ENCODE measurements around the gene ARHGAP26. TPM values are rescaled to one million over a fixed set of nuclear protein-coding genes. Genes with fewer than 3 reads are reported as not detected.
"Not testable (repeated sequence)": the region's sequence is repeated elsewhere in the genome, so short reads cannot be mapped to it uniquely, and the experiment has no call there.

Gene ARHGAP26
- total RNA-seq, 1 experiment from 2014 or later = 38.3 TPM

DNA sequence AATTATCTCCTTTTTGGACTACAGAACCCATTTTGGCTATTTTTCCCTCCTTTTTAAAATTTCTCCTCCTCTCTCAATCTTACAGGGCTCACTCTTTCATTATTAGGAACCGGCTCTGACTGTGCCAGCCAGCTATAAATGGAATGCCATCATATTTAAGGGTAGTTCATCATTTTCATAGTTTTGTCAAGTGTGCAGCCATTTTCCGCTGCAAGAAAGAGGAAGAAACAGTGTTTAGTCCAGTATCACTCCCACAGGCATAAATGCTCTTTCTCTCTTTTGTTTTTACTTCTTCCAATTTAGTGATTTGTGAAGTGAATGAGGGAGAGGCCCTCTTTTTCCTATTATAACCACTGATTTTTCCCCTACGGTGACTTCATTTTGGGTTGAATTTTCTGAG, 343.3 kb downstream of the ARHGAP26 start:
- no peak for DNase-seq (ENCODE audit: low read depth)
- in situ Hi-C loops (cut with HindIII; ENCODE audit: low pct_unique_long_range_greater_than_20kb, low sequenced_read_pairs) = no loop called here

DNA sequence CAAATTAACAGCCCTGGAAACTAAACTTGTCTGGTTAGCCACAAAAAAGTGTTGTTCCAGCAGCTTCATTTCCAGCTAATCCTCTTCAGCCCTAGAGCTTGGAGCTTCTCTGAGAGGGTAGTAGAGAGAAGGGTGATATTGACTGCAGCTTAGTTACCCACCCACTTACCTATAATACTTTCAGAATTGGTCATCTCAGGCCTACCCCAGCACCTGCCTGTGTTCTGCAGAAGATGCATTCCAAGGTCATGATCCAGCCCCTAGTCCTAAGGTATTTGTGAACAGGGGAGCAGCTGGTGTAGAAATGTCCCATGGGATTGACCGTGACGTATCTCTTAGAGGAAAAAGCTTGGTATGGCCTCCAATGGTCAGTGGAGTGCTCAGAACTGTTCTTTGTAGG, 344.3 kb downstream of the ARHGAP26 start:
- in situ Hi-C loops (cut with HindIII; ENCODE audit: low pct_unique_long_range_greater_than_20kb, low sequenced_read_pairs) = no loop called here
- no peak for DNase-seq (ENCODE audit: low read depth)

DNA sequence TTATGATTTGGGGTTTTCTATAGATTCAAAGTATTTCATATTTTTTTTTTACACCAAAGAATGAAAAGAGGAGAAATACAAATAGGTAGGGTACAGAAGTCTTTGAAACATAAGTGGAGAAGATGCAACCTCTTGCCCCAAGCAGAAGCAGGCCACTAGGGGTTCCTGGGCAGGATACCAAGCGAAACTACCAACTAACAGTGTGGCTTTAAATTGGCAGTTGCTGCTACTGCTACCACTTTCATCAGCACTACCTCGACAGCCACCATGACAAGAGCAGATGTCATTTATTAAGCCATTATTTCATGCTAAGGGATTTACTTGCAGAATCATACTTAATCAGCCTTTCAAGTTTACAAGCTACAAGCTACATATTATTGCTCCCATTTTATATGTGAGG, 345.2 kb downstream of the ARHGAP26 start:
- DNase-seq (ENCODE audit: low read depth) = no peak
- in situ Hi-C loops (cut with HindIII; ENCODE audit: low pct_unique_long_range_greater_than_20kb, low sequenced_read_pairs) = no loop called here

DNA sequence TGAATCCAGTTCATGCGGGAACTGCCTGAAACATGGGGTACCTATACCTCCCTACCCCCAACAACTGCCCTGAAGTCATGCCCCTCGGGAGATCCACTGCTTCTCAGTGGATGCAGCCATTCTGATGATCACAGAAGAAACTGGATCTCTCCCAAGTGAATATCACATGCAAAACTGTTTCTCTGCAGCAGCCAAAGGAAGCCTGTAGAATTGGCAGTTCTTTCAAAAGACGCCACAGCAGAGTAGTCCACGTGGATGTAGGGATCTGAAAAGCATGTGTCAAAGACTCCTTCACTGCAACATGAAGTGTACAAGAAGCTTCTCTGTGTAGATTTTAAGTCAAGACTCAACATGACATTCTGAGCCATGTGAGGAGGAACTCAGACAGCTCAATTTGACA, 346.6 kb downstream of the ARHGAP26 start:
- in situ Hi-C loops (cut with HindIII; ENCODE audit: low pct_unique_long_range_greater_than_20kb, low sequenced_read_pairs) = no loop called here
- DNase-seq (ENCODE audit: low read depth) = no peak

DNA sequence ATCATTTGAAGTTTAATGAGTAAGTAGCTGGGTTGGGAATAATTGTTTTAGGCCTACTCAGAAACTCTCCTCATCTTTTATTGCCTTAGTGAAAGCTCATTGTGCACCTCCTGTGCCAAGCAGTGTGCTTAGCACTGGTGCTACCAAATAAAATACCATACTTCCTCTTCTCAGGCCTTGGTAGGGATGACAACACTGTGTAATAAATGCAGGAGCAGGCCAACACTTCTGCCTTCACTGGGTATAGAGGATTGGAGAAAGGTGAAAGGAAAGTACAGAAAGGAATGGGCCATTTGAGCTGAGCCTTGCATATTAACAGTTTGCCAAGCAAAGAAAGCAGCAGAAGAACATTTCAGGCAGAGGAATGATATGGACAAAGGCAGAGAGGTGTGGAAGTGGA, 347.6 kb downstream of the ARHGAP26 start:
- no peak for DNase-seq (ENCODE audit: low read depth)
- in situ Hi-C loops (cut with HindIII; ENCODE audit: low pct_unique_long_range_greater_than_20kb, low sequenced_read_pairs) = no loop called here

DNA sequence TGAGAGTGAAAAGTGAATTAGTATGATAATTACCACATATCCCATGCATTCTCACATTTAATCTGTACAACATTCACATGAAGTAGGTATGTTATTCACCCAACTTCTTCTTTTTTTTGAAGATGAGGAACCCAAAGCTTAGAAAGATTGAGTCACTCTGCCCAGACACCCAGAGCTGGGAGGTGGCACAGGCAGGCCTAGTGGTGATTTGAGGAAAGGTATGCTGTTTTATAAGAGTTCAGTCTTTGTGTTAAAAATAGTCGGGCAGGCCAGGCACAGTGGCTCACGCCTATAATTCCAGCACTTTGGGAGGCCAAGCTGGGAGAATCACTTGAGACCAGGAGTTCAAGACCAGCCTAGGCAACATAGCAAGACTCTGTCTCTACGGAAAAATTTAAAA, 348.0 kb downstream of the ARHGAP26 start:
- no peak for DNase-seq (ENCODE audit: low read depth)
- in situ Hi-C loops (cut with HindIII; ENCODE audit: low pct_unique_long_range_greater_than_20kb, low sequenced_read_pairs) = no loop called here

DNA sequence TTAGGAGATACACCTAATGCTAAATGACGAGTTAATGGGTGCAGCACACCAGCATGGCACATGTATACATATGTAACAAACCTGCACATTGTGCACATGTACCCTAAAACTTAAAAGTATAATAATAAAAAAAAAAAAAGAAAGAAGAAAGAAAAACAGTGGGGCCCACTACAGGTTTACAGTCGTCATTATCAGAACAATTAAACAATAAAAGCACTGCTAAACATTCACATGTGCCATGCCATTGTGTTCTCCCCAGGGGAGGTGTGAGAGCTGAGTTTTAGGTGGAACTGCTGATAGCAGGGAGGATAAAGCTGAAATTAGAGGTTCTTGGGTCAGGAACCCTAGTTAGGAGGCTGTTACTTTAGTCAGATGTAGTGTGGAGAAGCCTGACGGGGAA, 348.6 kb downstream of the ARHGAP26 start:
- DNase-seq (ENCODE audit: low read depth); in situ Hi-C loops (cut with HindIII; ENCODE audit: low pct_unique_long_range_greater_than_20kb, low sequenced_read_pairs): not testable (repeated sequence)

DNA sequence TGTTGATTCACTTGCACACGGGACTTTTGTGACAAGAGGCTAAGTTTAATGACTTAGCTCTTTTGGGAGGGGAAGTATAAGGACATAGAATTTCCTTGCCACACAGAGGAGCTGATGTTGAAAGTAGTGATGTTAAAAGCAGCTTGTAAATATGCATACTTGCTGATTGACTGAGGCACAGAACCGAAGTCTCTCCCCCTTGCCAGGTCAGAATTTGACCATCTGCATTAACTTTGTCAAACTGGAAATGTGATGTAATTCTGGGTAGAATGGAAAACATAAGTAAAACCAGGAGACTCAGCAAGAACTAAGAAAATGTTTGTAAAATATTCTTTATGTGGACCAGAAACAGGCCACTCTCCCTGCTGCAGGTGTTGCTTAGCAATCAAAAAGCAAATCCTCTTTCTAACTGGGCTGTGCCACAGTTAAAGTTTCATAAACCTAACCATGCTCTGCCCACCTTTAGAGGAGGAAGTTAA, 349.2 kb downstream of the ARHGAP26 start:
- DNase-seq (ENCODE audit: low read depth) = no peak
- in situ Hi-C loops (cut with HindIII; ENCODE audit: low pct_unique_long_range_greater_than_20kb, low sequenced_read_pairs) = no loop called here

DNA sequence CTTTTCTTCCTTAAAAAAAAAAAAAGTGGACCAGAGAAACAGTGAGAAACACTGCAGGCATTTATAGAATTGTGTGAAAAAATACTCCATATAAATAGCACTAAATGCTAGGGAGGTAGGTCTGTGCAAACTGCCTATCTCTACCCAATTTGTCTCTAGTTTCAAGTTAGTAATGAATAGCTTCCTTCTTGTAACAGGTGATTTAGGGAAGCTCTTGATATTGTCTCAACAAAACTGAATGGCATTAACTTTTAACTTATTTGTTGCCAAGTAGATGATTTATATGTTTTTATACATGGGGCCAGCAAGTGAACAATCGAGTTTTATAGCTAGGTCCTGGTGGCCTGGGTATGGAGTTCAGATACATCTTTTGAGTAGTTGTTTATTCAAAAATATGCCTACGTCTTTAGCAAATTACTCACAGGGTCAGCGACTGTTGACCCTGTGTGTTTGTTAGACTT, 349.7 kb downstream of the ARHGAP26 start:
- DNase-seq (ENCODE audit: low read depth) = no peak
- in situ Hi-C loops (cut with HindIII; ENCODE audit: low pct_unique_long_range_greater_than_20kb, low sequenced_read_pairs) = no loop called here

DNA sequence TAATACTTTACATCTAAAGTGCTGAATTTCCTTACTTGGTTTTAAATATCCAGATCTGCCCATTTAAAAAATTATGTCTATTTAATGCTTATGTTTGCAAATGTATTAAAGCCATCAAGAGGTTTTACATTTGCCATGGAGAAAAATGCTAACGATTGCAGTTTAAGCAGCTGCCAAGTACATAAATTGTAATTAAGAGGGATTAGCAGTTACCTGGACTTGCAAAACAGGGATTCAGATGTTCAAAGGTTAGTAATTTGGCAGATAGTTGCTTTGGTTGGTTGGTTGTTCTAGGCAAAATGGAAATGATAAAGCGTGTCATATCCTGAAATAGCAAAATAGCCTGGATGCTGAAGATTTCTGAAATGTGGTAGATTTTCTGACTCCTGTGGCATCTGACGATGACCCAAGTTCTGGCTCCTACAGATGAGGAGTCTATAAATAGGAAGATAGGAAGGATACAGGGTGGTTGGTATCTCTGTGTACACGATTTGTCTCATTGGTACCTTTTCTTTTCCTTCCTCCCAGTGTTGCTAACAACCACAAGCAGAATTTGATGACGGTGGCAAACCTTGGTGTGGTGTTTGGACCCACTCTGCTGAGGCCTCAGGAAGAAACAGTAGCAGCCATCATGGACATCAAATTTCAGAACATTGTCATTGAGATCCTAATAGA, 350.4 kb downstream of the ARHGAP26 start:
- in situ Hi-C loops (cut with HindIII; ENCODE audit: low pct_unique_long_range_greater_than_20kb, low sequenced_read_pairs) = no loop called here
- no peak for DNase-seq (ENCODE audit: low read depth)

DNA sequence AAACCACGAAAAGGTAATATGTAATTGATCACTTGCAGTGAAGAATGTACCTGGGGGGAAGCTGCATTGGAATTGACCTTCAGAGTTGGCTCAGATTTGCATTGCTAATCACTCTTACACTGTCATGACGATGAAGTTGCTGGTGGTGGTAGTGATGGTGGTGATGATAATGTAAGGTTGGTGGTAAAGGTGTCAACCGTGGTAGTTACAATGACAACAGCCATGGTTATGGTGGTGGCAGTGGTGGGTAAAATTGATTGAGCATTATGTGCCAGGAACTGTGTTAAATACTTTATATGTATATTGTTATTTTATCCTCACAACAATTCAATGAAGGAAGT, 350.9 kb downstream of the ARHGAP26 start:
- in situ Hi-C loops (cut with HindIII; ENCODE audit: low pct_unique_long_range_greater_than_20kb, low sequenced_read_pairs) = no loop called here
- DNase-seq (ENCODE audit: low read depth) = no peak

DNA sequence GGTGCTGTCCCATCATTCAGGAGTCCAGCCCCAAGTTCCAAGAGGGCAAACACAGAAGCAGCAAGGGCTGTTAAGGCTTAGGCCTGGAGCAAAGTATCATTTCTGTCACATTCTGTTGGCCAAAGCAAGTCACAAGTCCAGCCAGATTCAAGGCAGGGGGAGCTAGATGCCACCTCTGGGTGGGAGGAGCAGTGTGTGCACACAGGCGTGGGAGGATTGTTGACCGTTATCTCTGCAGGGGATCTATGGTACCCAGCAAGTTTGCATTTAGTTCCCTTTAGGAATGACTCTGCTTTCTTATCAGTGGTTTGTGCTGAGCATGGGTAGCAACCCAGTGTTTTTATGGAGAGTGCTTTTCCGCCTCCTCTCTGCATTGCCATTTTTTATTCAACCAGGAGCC, 354.4 kb downstream of the ARHGAP26 start:
- in situ Hi-C loops (cut with HindIII; ENCODE audit: low pct_unique_long_range_greater_than_20kb, low sequenced_read_pairs) = no loop called here
- DNase-seq (ENCODE audit: low read depth) = peak; percentile 6

DNA sequence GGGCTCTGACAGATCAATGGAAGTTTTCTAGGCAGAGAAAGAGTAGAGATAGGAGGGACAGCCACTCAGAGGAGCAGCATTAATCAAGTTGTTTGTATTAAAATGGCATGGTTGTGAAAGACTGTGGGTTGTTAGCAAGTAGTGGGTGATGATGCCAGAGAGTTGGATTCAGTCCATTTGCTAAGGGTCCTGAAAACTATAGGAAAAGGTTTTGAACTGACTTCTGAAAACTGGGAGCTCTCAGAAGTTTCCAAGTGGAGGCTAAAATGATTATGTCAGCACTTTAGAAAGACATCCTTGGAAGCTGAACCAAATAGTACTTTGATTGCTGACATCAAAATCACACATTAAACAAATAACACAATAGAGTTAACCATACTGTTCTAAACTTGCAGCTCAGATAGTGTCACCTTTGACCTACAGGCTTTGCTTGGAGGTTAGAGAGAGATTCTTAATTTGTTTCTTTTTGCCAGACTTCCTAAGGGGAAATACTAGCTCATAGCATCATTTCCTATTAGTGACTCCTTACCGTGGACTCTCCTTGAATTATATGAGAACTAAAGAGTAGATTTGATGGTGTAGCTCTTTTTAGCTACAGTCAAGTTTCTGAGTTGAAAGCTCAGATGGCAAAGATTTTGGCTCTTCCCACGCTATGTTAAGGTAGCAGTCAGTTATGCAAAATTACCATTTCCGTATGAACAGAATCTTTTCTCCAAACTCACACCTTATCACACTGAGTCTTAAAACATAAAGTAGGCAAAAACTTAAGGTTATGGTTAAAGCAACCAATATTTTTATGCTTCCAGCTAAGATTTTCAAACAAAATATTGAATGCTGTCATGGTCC, 356.2 kb downstream of the ARHGAP26 start:
- DNase-seq (ENCODE audit: low read depth) = no peak
- in situ Hi-C loops (cut with HindIII; ENCODE audit: low pct_unique_long_range_greater_than_20kb, low sequenced_read_pairs) = no loop called here

DNA sequence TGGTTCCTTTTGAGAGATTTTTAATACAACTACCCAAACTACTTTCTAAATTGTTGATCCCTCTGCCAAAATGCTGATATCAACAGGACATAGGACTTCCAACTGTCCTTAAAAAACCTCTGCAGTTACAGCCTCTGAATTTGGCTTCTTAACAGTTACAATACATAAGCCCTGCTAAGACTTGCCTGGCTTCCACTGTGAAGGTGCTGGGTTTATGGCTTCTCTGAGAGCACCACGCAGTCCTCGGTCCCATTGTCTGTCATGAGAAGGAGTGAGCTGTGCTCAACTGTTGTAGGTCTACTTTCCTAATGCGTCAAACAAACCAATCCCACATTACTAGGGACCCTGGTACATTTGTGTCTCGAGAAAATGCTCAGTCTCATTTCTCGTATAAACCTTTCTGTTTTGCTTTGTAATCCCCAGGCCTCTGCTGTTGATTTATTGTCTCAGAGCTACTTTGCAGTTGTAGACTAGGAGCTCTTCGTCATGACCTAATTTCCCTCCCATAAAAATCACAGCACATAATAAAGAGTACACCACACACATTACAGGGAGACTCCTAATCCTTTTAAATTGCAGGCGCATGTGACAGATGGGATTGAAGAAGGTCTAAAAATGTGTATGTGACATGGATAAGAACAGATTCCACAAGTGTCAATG, 358.4 kb downstream of the ARHGAP26 start:
- in situ Hi-C loops (cut with HindIII; ENCODE audit: low pct_unique_long_range_greater_than_20kb, low sequenced_read_pairs) = no loop called here
- DNase-seq (ENCODE audit: low read depth) = no peak

DNA sequence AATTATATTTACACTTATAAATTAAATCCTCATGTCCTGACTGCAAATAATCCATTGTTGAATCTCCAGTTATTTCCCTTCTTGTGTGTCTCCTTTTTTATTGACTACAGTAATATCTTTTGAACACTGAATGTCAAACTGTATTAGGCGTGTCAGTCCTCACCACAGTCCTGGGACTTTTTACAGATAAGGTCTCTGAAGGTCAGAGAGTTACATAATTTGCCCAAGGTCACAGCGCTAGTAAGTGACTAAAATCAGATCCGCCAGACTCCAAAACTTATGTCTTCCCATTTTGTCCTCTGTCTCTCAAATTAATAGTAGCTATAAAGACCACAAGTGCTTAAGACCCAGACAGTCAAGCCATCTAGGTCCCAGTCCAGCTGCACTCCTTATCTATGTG, 359.0 kb downstream of the ARHGAP26 start:
- DNase-seq (ENCODE audit: low read depth) = no peak
- in situ Hi-C loops (cut with HindIII; ENCODE audit: low pct_unique_long_range_greater_than_20kb, low sequenced_read_pairs) = no loop called here

DNA sequence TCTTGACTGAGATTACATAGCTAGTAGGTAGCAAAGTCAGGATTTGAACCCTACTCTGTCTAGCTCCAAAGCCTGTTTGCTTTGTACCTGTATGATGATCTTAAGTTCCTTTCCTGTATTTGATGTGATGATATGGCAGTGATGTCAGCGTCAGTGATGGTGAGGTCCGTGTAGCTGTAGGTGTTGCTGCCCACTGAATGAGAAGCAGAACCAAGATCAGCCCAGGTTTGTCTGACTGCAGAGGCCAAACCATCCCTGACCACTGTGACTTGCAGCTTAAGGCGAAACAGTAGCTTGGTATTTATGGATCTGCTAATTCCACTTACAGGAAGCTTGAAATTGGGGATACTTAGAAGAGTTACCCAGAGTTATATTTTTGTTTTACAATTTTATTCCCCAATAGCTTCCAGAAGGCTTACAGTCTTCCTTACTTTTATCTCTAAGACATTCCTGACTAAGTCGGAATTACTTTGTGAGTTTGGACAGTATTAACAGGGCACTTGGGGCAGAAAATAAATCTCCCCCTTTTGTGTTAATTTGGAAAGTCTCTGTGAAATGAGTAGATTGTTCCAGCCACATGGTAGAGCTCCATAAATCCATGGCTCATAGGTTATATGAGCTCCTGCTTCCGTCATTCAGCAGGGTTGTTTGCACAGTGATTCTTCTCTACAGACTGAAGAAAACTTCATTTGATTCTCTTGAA, 359.9 kb downstream of the ARHGAP26 start:
- in situ Hi-C loops (cut with HindIII; ENCODE audit: low pct_unique_long_range_greater_than_20kb, low sequenced_read_pairs) = no loop called here
- DNase-seq (ENCODE audit: low read depth) = no peak

DNA sequence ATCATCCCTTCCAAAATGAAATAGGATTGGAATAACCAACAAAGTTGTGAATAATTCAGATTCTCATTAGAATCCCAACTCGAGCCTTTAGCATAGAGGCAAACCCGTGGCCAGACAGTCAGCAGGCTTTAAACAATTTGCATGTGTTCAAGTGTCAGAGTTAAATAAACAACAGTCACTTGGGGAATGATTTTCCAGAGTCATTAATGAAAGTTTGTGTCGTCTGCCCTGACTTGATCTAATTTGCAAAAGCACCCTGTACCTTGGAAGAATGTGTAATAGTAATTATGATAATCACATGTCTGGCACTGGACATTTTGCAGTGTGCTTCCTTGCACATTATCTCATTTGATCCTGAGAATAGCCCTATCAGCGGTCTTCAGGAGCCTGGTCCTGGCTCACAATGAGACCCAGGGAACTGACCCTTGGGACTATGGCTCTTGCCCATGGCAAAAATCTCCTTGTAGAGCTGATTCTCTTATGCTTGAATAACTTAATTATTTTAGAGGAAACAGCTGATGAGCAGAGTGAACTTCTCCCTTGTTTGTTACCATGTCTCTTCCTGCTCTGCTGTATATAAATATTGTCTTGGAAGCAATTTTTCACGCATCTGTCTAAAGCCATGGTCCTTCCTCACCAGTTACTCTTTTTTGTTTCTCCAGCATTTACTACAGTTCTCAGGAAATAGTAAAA, 360.6 kb downstream of the ARHGAP26 start:
- no peak for DNase-seq (ENCODE audit: low read depth)
- in situ Hi-C loops (cut with HindIII; ENCODE audit: low pct_unique_long_range_greater_than_20kb, low sequenced_read_pairs) = no loop called here

DNA sequence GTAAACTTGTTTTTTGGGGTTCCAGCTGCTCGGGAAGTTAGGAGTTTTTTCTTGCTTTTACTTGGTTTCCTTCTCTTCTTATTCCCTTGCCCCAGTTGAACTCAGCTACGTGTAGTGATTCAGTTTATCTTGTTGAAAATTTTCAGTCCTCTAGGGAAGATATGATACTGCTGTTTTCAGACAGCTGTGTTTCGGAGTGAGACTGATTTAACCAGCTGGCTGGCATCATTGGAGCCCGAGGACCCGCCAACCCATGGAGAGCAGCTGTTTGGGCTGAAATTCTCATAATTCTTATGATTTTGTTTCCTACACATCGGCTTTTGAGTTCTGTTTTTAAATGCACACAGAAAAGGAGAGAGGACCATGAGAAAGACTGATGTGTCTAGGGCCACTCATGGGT, 361.8 kb downstream of the ARHGAP26 start:
- in situ Hi-C loops (cut with HindIII; ENCODE audit: low pct_unique_long_range_greater_than_20kb, low sequenced_read_pairs) = no loop called here
- DNase-seq (ENCODE audit: low read depth) = no peak

Measured in Caki2 (cell line).